Measurements from ENCODE around the gene OR3A3.
"Not testable (repeated sequence)": the region's sequence is repeated elsewhere in the genome, so short reads cannot be mapped to it uniquely, and the experiment has no call there.

The OR3A3 gene

GRCh38 chr17:3433741-3434140 lies 22.6 kb downstream of the OR3A3 start, which contains the start of gene OR1E2:
Gene OR1E2 (minus strand): TSS chr17:3433841. CDS start chr17:3433841, 0 bp downstream.
- in situ Hi-C loops (cut with MboI; ENCODE audit: low sequenced_read_pairs, unreplicated experiment), result no loop called here
- TF ChIP-seq, protein P1, sequence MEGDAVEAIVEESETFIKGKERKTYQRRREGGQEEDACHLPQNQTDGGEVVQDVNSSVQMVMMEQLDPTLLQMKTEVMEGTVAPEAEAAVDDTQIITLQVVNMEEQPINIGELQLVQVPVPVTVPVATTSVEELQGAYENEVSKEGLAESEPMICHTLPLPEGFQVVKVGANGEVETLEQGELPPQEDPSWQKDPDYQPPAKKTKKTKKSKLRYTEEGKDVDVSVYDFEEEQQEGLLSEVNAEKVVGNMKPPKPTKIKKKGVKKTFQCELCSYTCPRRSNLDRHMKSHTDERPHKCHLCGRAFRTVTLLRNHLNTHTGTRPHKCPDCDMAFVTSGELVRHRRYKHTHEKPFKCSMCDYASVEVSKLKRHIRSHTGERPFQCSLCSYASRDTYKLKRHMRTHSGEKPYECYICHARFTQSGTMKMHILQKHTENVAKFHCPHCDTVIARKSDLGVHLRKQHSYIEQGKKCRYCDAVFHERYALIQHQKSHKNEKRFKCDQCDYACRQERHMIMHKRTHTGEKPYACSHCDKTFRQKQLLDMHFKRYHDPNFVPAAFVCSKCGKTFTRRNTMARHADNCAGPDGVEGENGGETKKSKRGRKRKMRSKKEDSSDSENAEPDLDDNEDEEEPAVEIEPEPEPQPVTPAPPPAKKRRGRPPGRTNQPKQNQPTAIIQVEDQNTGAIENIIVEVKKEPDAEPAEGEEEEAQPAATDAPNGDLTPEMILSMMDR (IDR thresholded peaks at IDR 0.05; ENCODE audit: borderline replicate concordance, control extremely low read depth, extremely low read depth, insufficient read depth, missing control alignments), result no peak
- no peak for DNase-seq (ENCODE audit: low spot score)

- in situ Hi-C loops (cut with MboI; ENCODE audit: low sequenced_read_pairs, unreplicated experiment), result no loop called here
- TF ChIP-seq, protein P1 (IDR thresholded peaks at IDR 0.05; ENCODE audit: borderline replicate concordance, control extremely low read depth, extremely low read depth, insufficient read depth, missing control alignments), result no peak
- no peak for DNase-seq (ENCODE audit: low spot score)
Observed at GRCh38 chr17:3438368-3438767, 27.2 kb downstream of the OR3A3 start.

- no peak for DNase-seq (ENCODE audit: low spot score)
- TF ChIP-seq, protein P1 (IDR thresholded peaks at IDR 0.05; ENCODE audit: borderline replicate concordance, control extremely low read depth, extremely low read depth, insufficient read depth, missing control alignments), result no peak
- in situ Hi-C loops (cut with MboI; ENCODE audit: low sequenced_read_pairs, unreplicated experiment), result no loop called here
Observed at GRCh38 chr17:3440451-3440850, 29.3 kb downstream of the OR3A3 start.

DNA sequence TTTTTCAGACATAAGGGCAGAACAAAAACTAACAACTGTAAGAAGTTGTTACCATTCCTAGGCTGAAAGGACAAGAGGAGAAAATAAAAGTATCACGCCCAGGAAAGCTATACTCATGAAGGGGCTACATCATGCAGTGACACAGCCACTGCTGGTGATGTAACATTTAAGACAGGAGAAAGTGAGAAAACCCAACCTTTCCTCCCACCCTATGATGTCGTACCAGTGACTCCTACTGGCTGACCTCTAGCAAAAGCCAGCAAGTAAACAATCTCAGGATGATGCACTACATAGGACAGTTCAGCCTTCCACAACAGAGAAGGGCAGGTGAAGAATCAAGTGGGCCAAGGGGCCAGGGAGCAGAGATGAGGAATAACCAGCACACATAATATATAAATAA lies 36.5 kb downstream of the OR3A3 start:
- in situ Hi-C loops (cut with MboI; ENCODE audit: low sequenced_read_pairs, unreplicated experiment), result no loop called here
- TF ChIP-seq, protein P1 (IDR thresholded peaks at IDR 0.05; ENCODE audit: borderline replicate concordance, control extremely low read depth, extremely low read depth, insufficient read depth, missing control alignments), result no peak
- DNase-seq (ENCODE audit: low spot score), result no peak

GRCh38 chr17:3448059-3448665 lies 37.0 kb downstream of the OR3A3 start:
- no peak for DNase-seq (ENCODE audit: low spot score)
- in situ Hi-C loops (cut with MboI; ENCODE audit: low sequenced_read_pairs, unreplicated experiment), result no loop called here
- TF ChIP-seq, protein P1 (IDR thresholded peaks at IDR 0.05; ENCODE audit: borderline replicate concordance, control extremely low read depth, extremely low read depth, insufficient read depth, missing control alignments), result no peak

- in situ Hi-C loops (cut with MboI; ENCODE audit: low sequenced_read_pairs, unreplicated experiment); DNase-seq (ENCODE audit: low spot score): not testable (repeated sequence)
Observed at GRCh38 chr17:3466355-3466754, 55.2 kb downstream of the OR3A3 start.

DNA sequence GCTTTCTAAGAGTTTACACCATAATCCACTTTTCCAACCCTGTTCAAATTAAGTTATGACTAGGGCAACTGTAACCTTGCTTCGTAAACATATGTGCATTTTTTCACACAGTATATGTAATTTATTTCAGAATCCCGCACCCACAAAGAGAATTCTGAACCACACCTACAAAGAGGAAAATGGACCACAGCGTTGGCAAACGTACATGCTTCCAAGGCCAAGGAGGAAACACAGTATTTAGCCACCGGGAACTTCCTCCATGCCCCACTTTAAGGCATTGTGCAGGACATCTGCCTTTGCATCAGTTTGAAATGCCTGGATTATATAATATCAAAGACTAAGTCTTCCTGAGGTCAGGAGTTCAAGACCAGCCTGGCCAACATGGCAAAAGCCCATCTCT lies 58.4 kb downstream of the OR3A3 start:
- TF ChIP-seq, protein P1 (IDR thresholded peaks at IDR 0.05; ENCODE audit: borderline replicate concordance, control extremely low read depth, extremely low read depth, insufficient read depth, missing control alignments), result no peak
- in situ Hi-C loops (cut with MboI; ENCODE audit: low sequenced_read_pairs, unreplicated experiment), result no loop called here
- DNase-seq (ENCODE audit: low spot score), result no peak
